Measurements from ENCODE around the gene BCL11B.

GRCh38 chr14:99168330-99168729, 103.7 kb downstream of the BCL11B start:
- TF ChIP-seq CTCF (conservative IDR thresholded peaks at IDR 0.05; ENCODE audit: low read depth, low read length) (no peak), EZH2 (IDR thresholded peaks at IDR 0.05; ENCODE audit: borderline replicate concordance, low read depth, low read length, poor library complexity, severe bottlenecking) (no peak)

All from A673 (cell line).